ENCODE measurements around the gene ZNF322.

DNA sequence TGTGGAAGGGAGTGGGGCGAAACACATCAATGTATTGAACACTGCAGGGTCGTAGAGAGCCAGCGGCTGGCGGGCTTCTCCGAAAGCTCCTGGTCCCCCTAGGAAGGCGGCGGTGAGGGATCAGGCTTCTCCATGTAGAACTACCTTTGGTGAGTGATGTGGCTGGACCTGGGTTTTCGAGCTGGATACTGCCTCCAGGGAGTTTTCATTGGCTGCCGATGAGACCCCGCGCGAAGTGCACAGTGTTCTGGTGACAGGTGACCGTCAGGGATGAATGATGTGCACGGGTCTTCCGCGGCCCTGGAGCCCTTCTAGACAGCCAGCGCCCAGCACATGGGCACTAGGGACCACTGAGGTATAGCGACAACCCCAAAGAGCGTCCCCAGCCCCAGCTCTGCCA lies 46.3 kb downstream of the ZNF322 start:
- TF ChIP-seq EP300 (IDR thresholded peaks at IDR 0.05; ENCODE audit: borderline replicate concordance in 1 of 2, low read depth in 1 of 2, low read length in 1 of 2) (no peak), FOSL2 (IDR thresholded peaks at IDR 0.05; ENCODE audit: borderline replicate concordance, low read depth) (no peak), TAF1 (IDR thresholded peaks at IDR 0.05; ENCODE audit: borderline replicate concordance, low read depth, low read length) (no peak), NFIC (IDR thresholded peaks at IDR 0.05; ENCODE audit: borderline replicate concordance) (no peak), RCOR1 (IDR thresholded peaks at IDR 0.05; ENCODE audit: low read length) (no peak), POLR2AphosphoS5 (IDR thresholded peaks at IDR 0.05; ENCODE audit: low read depth, low read length) (no peak), RAD21 (IDR thresholded peaks at IDR 0.05; ENCODE audit: low read length) (no peak), EZH2phosphoT487 (IDR thresholded peaks at IDR 0.05; ENCODE audit: borderline replicate concordance, low read depth) (no peak)
- TF ChIP-seq, protein P1, sequence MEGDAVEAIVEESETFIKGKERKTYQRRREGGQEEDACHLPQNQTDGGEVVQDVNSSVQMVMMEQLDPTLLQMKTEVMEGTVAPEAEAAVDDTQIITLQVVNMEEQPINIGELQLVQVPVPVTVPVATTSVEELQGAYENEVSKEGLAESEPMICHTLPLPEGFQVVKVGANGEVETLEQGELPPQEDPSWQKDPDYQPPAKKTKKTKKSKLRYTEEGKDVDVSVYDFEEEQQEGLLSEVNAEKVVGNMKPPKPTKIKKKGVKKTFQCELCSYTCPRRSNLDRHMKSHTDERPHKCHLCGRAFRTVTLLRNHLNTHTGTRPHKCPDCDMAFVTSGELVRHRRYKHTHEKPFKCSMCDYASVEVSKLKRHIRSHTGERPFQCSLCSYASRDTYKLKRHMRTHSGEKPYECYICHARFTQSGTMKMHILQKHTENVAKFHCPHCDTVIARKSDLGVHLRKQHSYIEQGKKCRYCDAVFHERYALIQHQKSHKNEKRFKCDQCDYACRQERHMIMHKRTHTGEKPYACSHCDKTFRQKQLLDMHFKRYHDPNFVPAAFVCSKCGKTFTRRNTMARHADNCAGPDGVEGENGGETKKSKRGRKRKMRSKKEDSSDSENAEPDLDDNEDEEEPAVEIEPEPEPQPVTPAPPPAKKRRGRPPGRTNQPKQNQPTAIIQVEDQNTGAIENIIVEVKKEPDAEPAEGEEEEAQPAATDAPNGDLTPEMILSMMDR (IDR thresholded peaks at IDR 0.05) = no peak
- TF ChIP-seq, protein P2, sequence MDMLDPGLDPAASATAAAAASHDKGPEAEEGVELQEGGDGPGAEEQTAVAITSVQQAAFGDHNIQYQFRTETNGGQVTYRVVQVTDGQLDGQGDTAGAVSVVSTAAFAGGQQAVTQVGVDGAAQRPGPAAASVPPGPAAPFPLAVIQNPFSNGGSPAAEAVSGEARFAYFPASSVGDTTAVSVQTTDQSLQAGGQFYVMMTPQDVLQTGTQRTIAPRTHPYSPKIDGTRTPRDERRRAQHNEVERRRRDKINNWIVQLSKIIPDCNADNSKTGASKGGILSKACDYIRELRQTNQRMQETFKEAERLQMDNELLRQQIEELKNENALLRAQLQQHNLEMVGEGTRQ (IDR thresholded peaks at IDR 0.05; ENCODE audit: borderline replicate concordance, low read depth, low read length) = no peak
- TF ChIP-seq, protein P3, sequence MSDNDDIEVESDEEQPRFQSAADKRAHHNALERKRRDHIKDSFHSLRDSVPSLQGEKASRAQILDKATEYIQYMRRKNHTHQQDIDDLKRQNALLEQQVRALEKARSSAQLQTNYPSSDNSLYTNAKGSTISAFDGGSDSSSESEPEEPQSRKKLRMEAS (IDR thresholded peaks at IDR 0.05; ENCODE audit: low read depth) = no peak
